Caco-2 (cell line): ENCODE results near the gene TAL1. TPM values are rescaled to one million over a fixed set of nuclear protein-coding genes. Genes with fewer than 3 reads are reported as not detected.

Experiments used
- BruUV-seq: library from RNA; stranded (reverse); fragments of 400-500 nt; replicated peaks from 2 replicates; lab custom pipeline; 2021; lab: Mats Ljungman, UMichigan
- CTCF ChIA-PET: fragments of 300-600 bp; sonication (Branson Sonifier 250); formaldehyde crosslinking; loops from one replicate; lab custom pipeline; 2022; ENCODE audit warnings: antibody characterized with exemption; lab: Charles Lee
- POLR2A ChIA-PET: fragments of 300-600 bp; sonication (Branson Sonifier 250); formaldehyde crosslinking; loops from one replicate; lab custom pipeline; 2022; ENCODE audit warnings: antibody characterized with exemption; lab: Charles Lee
- DNase-seq, 2 experiments: peaks; one replicate each; pipeline versions ENCODE4 v3.0.0 to v3.0.0-alpha.2; 2020 to 2022
- H3K27me3 ChIP-seq: replicated peaks from 2 replicates; pipeline ENCODE4 v1.6.0; 2011; ENCODE audit warnings: low read length; ENCODE audit not compliant: control insufficient read depth, insufficient read depth
- H3K36me3 ChIP-seq: 2 replicates; pipeline ENCODE4 v1.5.1; 2011; ENCODE audit warnings: low read length; ENCODE audit not compliant: control insufficient read depth, insufficient read depth
- H3K4me1 ChIP-seq: fragments of 250-450 bp; sonication (Bioruptor Pico); 2 replicates; pipeline ENCODE4 v1.5.1; 2020; ENCODE audit warnings: mild to moderate bottlenecking
- H3K4me3 ChIP-seq: 2 replicates; pipeline ENCODE4 v1.5.1; 2011; ENCODE audit warnings: low read depth, mild to moderate bottlenecking, control low read depth, low read length
- H3K9me3 ChIP-seq: fragments of 250-450 bp; sonication (Bioruptor Pico); 2 replicates; pipeline ENCODE4 v1.5.1; 2020; ENCODE audit warnings: mild to moderate bottlenecking, moderate library complexity
- H3K27ac Mint-ChIP-seq: one replicate; pipeline ENCODE4 v1.8.0; 2022; ENCODE audit warnings: mixed read lengths; ENCODE audit not compliant: unreplicated experiment
- H3K27me3 Mint-ChIP-seq: one replicate; pipeline ENCODE4 v1.8.0; 2022; ENCODE audit warnings: mixed read lengths; ENCODE audit not compliant: insufficient read depth, unreplicated experiment
- H3K36me3 Mint-ChIP-seq: one replicate; pipeline ENCODE4 v1.8.0; 2022; ENCODE audit warnings: mild to moderate bottlenecking, mixed read lengths; ENCODE audit not compliant: insufficient read depth, unreplicated experiment
- H3K4me1 Mint-ChIP-seq: one replicate; pipeline ENCODE4 v1.8.0; 2022; ENCODE audit warnings: low read depth, mixed read lengths; ENCODE audit not compliant: unreplicated experiment
- H3K4me3 Mint-ChIP-seq: one replicate; pipeline ENCODE4 v1.8.0; 2022; ENCODE audit warnings: mild to moderate bottlenecking, moderate library complexity, mixed read lengths; ENCODE audit not compliant: unreplicated experiment
- H3K9me3 Mint-ChIP-seq: one replicate; pipeline ENCODE4 v1.8.0; 2022; ENCODE audit warnings: mixed read lengths; ENCODE audit not compliant: unreplicated experiment
- intact Hi-C: fragments of 100-400 bp; cut with micrococcal nuclease; formaldehyde crosslinking; loops from one replicate; pipeline ENCODE4 v1.10.0; 2022; ENCODE audit not compliant: unreplicated experiment
- total RNA-seq: library from RNA; stranded (reverse); gene quantifications from 2 replicates; pipeline ENCODE4 v1.2.3, GENCODE V29; 2022
- TF ChIP-seq, protein P1 (sequence below), 2 experiments: fragments of 200-600 bp in 1 of 2; IDR thresholded peaks; 1 replicate in 1 of 2; 2 replicates in 1 of 2; pipeline versions ENCODE4 v1.5.1 to v1.8.0; 2011 to 2022; ENCODE audit warnings: antibody characterized with exemption in 1 of 2, control low read depth in 1 of 2, inconsistent platforms in 1 of 2, low read depth in 1 of 2, low read length in 1 of 2, mild to moderate bottlenecking in 1 of 2, moderate library complexity in 1 of 2; ENCODE audit not compliant: insufficient read depth in 1 of 2, severe bottlenecking in 1 of 2, unreplicated experiment in 1 of 2

Gene TAL1
- total RNA-seq, 1 experiment from 2014 or later = 15.2 TPM

DNA sequence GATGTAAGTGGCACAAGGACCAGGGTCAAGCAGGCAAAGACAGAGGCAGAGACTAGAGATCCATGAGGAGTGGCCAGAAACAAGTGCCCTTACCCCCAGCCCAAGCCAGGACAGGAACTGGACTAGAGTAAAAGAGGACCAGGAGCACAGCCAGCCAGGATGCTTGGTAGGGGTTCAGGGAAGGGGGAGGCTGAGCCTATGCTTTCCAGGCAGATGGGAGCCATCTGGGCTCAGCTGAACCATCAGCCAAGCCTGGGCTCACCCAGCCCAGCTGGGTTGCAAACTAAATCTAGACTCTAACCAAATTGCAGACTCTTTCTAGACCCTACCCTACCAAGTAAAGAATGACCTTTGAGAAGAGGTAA lies 57.4 kb downstream of the TAL1 start:
- POLR2A ChIA-PET = no interaction called here
- CTCF ChIA-PET = no interaction called here
- H3K27me3 ChIP-seq = no peaks in the 10 kb centered on the region
- BruUV-seq = no TSS peak
- H3K9me3 Mint-ChIP-seq = no peaks in the 10 kb centered on the region
- H3K36me3 ChIP-seq = no peaks in the 10 kb centered on the region
- DNase-seq = no peak
- peaks cover 8% of the 10 kb centered on the region; the same call in 1 of the 2 replicates for H3K4me1 ChIP-seq
- intact Hi-C loops = loop anchor here (10.0 kb wide), 1 partner anchor 540 kb away; no protein-coding TSS in a partner anchor
- H3K4me3 ChIP-seq = no peak overlapping the region
- no peak overlapping the region for H3K4me3 Mint-ChIP-seq
- H3K4me1 Mint-ChIP-seq = peaks cover 11% of the 10 kb centered on the region
- H3K27me3 Mint-ChIP-seq = no peaks in the 10 kb centered on the region
- peaks cover 6% of the 10 kb centered on the region for H3K36me3 Mint-ChIP-seq
- TF ChIP-seq, protein P1, sequence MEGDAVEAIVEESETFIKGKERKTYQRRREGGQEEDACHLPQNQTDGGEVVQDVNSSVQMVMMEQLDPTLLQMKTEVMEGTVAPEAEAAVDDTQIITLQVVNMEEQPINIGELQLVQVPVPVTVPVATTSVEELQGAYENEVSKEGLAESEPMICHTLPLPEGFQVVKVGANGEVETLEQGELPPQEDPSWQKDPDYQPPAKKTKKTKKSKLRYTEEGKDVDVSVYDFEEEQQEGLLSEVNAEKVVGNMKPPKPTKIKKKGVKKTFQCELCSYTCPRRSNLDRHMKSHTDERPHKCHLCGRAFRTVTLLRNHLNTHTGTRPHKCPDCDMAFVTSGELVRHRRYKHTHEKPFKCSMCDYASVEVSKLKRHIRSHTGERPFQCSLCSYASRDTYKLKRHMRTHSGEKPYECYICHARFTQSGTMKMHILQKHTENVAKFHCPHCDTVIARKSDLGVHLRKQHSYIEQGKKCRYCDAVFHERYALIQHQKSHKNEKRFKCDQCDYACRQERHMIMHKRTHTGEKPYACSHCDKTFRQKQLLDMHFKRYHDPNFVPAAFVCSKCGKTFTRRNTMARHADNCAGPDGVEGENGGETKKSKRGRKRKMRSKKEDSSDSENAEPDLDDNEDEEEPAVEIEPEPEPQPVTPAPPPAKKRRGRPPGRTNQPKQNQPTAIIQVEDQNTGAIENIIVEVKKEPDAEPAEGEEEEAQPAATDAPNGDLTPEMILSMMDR (IDR thresholded peaks at IDR 0.05; ENCODE audit: insufficient read depth in 1 of 2, low read depth in 1 of 2, low read length in 1 of 2, severe bottlenecking in 1 of 2, unreplicated experiment in 1 of 2) = no peak
- H3K27ac Mint-ChIP-seq = no peak overlapping the region
- H3K9me3 ChIP-seq = no peaks in the 10 kb centered on the region

DNA sequence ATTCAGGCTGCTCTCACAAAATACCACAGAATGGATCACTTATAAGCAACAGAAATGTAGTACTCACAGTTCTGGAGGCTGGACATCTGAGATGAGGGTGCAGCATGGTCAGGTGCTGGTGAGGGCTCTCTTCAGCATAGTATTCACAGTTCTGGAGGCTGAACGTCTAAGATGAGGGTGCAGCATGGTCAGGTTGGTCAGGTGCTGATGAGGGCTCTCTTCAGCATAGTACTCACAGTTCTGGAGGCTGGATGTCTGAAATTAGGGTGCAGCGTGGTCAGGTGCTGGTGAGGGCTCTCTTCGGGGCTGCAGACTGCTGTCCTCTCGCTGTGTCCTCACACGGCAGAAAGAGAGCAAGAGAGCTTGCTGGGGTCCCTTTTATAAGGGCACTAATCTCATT lies 59.2 kb downstream of the TAL1 start:
- no peaks in the 10 kb centered on the region for H3K9me3 Mint-ChIP-seq
- Histone ChIP-seq H3K4me1 (0 out of 2 replicates have a peak, but pooled peaks cover 3% of the 10 kb centered on the region), H3K36me3 (no peaks in the 10 kb centered on the region), H3K9me3 (no peaks in the 10 kb centered on the region), H3K4me3 (no peak overlapping the region), H3K27me3 (no peaks in the 10 kb centered on the region)
- ChIA-PET CTCF (no interaction called here), POLR2A (no interaction called here)
- no peak overlapping the region for H3K27ac Mint-ChIP-seq
- intact Hi-C loops = loop anchor here (10.0 kb wide), 1 partner anchor 542 kb away; no protein-coding TSS in a partner anchor
- H3K27me3 Mint-ChIP-seq = peaks cover 7% of the 10 kb centered on the region
- TF ChIP-seq, protein P1 (IDR thresholded peaks at IDR 0.05; ENCODE audit: insufficient read depth in 1 of 2, low read depth in 1 of 2, low read length in 1 of 2, severe bottlenecking in 1 of 2, unreplicated experiment in 1 of 2) = no peak
- BruUV-seq = no TSS peak
- no peaks in the 10 kb centered on the region for H3K4me1 Mint-ChIP-seq
- DNase-seq = no peak
- no peaks in the 10 kb centered on the region for H3K36me3 Mint-ChIP-seq
- H3K4me3 Mint-ChIP-seq = no peak overlapping the region

Other genes starting within 250 kb of the TAL1 start
- gene CYP4X1, start 208.6 kb downstream of the TAL1 start, total RNA-seq = 5.5 and 7.8 TPM in 2 replicates
- not detected in 2 replicates for gene CYP4Z1, start 165.0 kb downstream of the TAL1 start, total RNA-seq
- gene CYP4A22, start 94.8 kb downstream of the TAL1 start, total RNA-seq = not detected in 2 replicates
- 3.8 and 6.1 TPM in 2 replicates for gene PDZK1IP1, start 42.2 kb downstream of the TAL1 start, total RNA-seq
- 25.9 and 26.4 TPM in 2 replicates for gene STIL, start 81.9 kb upstream of the TAL1 start, total RNA-seq
- 70.1 and 77.4 TPM in 2 replicates for gene CMPK1, start 101.6 kb upstream of the TAL1 start, total RNA-seq
- gene FOXE3, start 184.1 kb upstream of the TAL1 start, total RNA-seq = not detected in 2 replicates
- 4.4 and 4.6 TPM in 2 replicates for gene FOXD2, start 205.8 kb upstream of the TAL1 start, total RNA-seq